ENCODE measurements around the gene NENF. TPM values are rescaled to one million over a fixed set of nuclear protein-coding genes. Genes with fewer than 3 reads are reported as not detected.

Gene NENF
- total RNA-seq, 1 experiment from 2014 or later: 114 TPM

GRCh38 chr1:212453156-212453857 is 20.6 kb downstream of the NENF start:
- in situ Hi-C loops (cut with HindIII; ENCODE audit: low pct_unique_long_range_greater_than_20kb, low sequenced_read_pairs): no loop called here
- no peak for DNase-seq (ENCODE audit: low read depth, low spot score)

- DNase-seq (ENCODE audit: low read depth, low spot score): no peak
- in situ Hi-C loops (cut with HindIII; ENCODE audit: low pct_unique_long_range_greater_than_20kb, low sequenced_read_pairs): no loop called here
These were observed 22.0 kb downstream of the NENF start for GRCh38 chr1:212454741-212455140.

GRCh38 chr1:212455401-212455800 is 22.7 kb downstream of the NENF start:
- in situ Hi-C loops (cut with HindIII; ENCODE audit: low pct_unique_long_range_greater_than_20kb, low sequenced_read_pairs): no loop called here
- no peak for DNase-seq (ENCODE audit: low read depth, low spot score)

- in situ Hi-C loops (cut with HindIII; ENCODE audit: low pct_unique_long_range_greater_than_20kb, low sequenced_read_pairs): no loop called here
These were observed 23.2 kb downstream of the NENF start for GRCh38 chr1:212455803-212456528.

GRCh38 chr1:212457740-212458338 is 25.1 kb downstream of the NENF start:
- in situ Hi-C loops (cut with HindIII; ENCODE audit: low pct_unique_long_range_greater_than_20kb, low sequenced_read_pairs): no loop called here
- DNase-seq (ENCODE audit: low read depth, low spot score): peak; percentile 84

More at GRCh38 chr1:212455803-212456528, 23.2 kb downstream of the NENF start:
- DNase-seq (ENCODE audit: low read depth, low spot score): peak; percentile 83

- peak; percentile 43 for DNase-seq (ENCODE audit: low read depth, low spot score)
- in situ Hi-C loops (cut with HindIII; ENCODE audit: low pct_unique_long_range_greater_than_20kb, low sequenced_read_pairs): no loop called here
These were observed 26.1 kb downstream of the NENF start for GRCh38 chr1:212458817-212459216.

DNA sequence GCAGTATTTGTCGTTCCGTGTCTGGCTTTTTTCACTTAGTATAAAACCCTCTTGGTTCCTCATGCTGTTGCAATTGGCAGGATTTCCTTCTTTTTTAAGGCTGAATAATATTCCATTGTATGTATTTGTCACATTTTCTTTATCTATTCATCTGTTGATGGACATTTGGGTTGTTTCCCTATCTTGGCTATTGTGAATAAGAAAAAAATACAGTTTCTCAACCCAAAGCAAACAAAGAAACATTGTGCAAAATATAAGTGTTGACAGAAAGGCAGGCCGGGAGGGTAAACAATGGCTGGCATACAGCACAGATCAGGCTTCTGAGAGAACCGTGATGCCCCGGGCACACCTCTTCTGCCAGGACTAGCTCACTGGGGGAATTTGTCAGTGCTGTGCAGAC is 26.9 kb downstream of the NENF start:
- in situ Hi-C loops (cut with HindIII; ENCODE audit: low pct_unique_long_range_greater_than_20kb, low sequenced_read_pairs): no loop called here
- peak; percentile 90 for DNase-seq (ENCODE audit: low read depth, low spot score)

- DNase-seq (ENCODE audit: low read depth, low spot score): no peak
- in situ Hi-C loops (cut with HindIII; ENCODE audit: low pct_unique_long_range_greater_than_20kb, low sequenced_read_pairs): no loop called here
These were observed 27.7 kb downstream of the NENF start for GRCh38 chr1:212460376-212460775.

DNA sequence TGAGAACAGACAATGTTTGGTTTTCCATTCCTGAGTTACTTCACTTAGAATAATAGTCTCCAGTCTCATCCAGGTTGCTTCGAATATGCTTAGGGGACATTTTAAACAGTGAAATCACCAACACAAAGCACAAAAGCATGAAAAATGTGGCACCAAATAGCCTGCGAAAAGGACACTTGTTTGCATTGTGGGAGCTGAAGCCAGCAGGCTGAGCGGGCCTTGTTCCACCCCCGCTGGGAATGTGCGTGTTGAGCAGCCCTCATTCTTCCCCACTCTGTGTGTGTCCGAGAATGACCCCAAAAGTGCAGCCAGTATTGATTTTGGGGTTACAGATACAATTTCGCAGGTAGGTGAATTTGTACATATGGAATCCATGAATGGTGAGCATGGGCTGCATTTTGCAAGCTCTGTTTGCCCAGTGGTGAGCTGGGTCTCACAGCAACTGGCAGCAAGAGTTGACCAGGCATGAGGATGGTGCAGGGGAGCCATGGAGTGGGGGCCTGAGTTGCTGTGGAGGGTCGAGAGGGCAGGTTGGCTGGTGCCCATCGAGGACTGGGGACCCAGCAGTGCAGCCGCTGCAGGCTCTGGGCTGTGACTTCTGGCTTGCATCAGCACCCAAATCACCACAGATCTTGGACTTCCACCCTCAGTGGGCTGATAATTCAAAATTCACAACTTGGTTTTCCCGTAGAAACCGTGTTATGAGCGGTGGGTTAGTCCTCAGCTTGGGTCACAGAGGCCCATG is 29.4 kb downstream of the NENF start:
- DNase-seq (ENCODE audit: low read depth, low spot score): no peak
- in situ Hi-C loops (cut with HindIII; ENCODE audit: low pct_unique_long_range_greater_than_20kb, low sequenced_read_pairs): no loop called here

- in situ Hi-C loops (cut with HindIII; ENCODE audit: low pct_unique_long_range_greater_than_20kb, low sequenced_read_pairs): no loop called here
- DNase-seq (ENCODE audit: low read depth, low spot score): no peak
These were observed 31.0 kb downstream of the NENF start for GRCh38 chr1:212463565-212464285.

DNA sequence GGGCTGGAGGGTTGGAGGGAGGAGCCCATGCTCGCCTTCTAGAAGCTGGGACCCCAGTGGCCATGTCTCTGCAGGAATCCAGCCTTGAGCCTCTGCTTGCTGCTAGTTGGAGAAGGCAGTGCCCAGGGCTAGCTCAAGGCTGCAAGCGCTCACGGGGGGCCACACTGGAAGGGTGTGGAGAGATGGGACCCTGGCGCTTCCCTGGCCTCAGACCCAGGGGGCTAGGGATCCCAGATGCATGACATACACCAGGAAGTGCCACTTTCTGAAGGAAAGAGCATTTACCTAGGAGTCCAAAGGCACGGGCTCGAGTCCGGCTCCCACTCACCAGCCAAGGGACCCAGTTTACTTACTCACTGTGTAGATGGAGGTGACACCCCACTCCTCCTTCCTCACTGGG is 32.6 kb downstream of the NENF start:
- in situ Hi-C loops (cut with HindIII; ENCODE audit: low pct_unique_long_range_greater_than_20kb, low sequenced_read_pairs): no loop called here
- DNase-seq (ENCODE audit: low read depth, low spot score): no peak

DNA sequence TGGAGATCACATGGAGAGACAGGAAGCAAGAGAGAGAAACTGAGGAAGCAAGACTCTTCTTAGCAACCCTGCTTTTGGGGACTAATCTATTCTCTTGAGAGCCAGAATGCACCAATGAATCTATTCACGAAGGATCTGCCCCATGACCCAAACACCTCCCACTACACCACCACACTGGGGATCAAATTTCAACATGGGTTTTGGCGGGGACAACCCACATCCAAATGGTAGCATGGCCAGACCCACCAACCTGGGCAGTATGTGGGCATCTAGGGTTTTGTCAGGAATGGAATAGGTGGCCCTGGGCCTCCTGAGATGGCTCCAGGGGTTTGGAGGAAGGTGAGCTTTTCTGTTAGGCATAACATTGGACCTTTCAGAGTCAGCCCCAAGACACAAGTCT is 33.7 kb downstream of the NENF start:
- no peak for DNase-seq (ENCODE audit: low read depth, low spot score)
- in situ Hi-C loops (cut with HindIII; ENCODE audit: low pct_unique_long_range_greater_than_20kb, low sequenced_read_pairs): no loop called here

GRCh38 chr1:212466898-212467650 is 34.4 kb downstream of the NENF start:
- in situ Hi-C loops (cut with HindIII; ENCODE audit: low pct_unique_long_range_greater_than_20kb, low sequenced_read_pairs): no loop called here
- DNase-seq (ENCODE audit: low read depth, low spot score): no peak

- DNase-seq (ENCODE audit: low read depth, low spot score): peak; percentile 63
- in situ Hi-C loops (cut with HindIII; ENCODE audit: low pct_unique_long_range_greater_than_20kb, low sequenced_read_pairs): no loop called here
These were observed 35.2 kb downstream of the NENF start for GRCh38 chr1:212467843-212468482.

DNA sequence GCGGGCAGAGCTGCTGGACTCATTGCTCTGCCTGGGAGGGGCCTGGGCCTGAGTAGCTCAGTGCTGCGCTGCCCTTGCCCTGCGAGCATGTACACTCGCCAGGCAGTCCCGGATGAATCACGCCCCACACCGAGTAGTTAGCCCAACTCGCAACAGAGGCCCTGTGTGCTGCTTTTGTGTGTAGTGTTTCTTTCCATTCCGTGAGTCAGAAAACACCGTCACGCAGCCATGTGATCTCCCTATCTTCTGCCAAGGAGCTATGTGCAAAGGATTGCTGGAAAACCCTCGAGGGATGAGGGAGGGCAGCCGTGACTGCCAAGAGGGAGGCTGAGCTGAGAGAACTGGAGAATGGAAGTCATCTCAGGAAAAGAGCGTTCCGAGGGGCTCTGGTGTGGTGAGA is 37.3 kb downstream of the NENF start:
- DNase-seq (ENCODE audit: low read depth, low spot score): peak; percentile 99
- in situ Hi-C loops (cut with HindIII; ENCODE audit: low pct_unique_long_range_greater_than_20kb, low sequenced_read_pairs): no loop called here

DNA sequence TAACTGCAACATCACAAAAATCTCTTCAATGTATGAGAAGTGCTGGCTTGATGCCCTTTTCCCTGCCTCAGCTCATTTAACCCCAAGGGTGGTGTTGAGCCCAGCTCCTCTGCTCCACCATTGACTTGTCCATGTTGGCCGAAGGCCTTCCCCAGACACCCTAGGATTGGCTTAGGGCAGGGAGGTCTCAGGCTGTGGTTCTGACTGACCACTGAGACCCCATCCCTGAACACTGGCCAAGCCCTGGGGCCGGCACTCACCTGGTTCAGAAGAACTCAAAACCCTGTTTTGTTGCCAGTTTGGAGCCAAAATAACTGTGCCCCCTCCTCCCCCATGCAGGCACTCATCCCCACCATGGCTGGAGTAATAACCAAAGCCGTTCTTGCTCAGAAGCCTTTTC is 38.6 kb downstream of the NENF start:
- DNase-seq (ENCODE audit: low read depth, low spot score): no peak
- in situ Hi-C loops (cut with HindIII; ENCODE audit: low pct_unique_long_range_greater_than_20kb, low sequenced_read_pairs): no loop called here
